Measurements from ENCODE around the gene VPREB3. TPM values are rescaled to one million over a fixed set of nuclear protein-coding genes. Genes with fewer than 3 reads are reported as not detected.

The VPREB3 gene
- total RNA-seq, 1 experiment from 2014 or later = not detected

GRCh38 chr22:23773483-23774113 is 19.4 kb upstream of the VPREB3 start:
- Histone ChIP-seq H3K27me3 (no peaks in the 10 kb centered on the region), H3K9me3 (no peaks in the 10 kb centered on the region), H3K4me3 (no peak overlapping the region), H3K36me3 (no peaks in the 10 kb centered on the region)
- DNase-seq = no peak

- peak; percentile 47 for DNase-seq
- no peaks in the 10 kb centered on the region for H3K27me3 ChIP-seq
- no peaks in the 10 kb centered on the region for H3K9me3 ChIP-seq
- no peaks in the 10 kb centered on the region for H3K36me3 ChIP-seq
- H3K4me3 ChIP-seq = peak within 1 kb of the TSS; percentile 30
Observed at GRCh38 chr22:23772649-23773473, 18.6 kb upstream of the VPREB3 start, which contains the start of gene MMP11. MMP11 (plus strand) TSS chr22:23772849; CDS start chr22:23772871, 22 bp downstream.

GRCh38 chr22:23772315-23772648 is 18.1 kb upstream of the VPREB3 start:
- H3K27me3 ChIP-seq = no peaks in the 10 kb centered on the region

GRCh38 chr22:23769321-23769965 is 15.2 kb upstream of the VPREB3 start:
- Histone ChIP-seq H3K27me3 (no peaks in the 10 kb centered on the region), H3K4me3 (no peak overlapping the region), H3K9me3 (no peaks in the 10 kb centered on the region), H3K36me3 (no peaks in the 10 kb centered on the region)
- DNase-seq = no peak

More at GRCh38 chr22:23772315-23772648, 18.1 kb upstream of the VPREB3 start:
- no peaks in the 10 kb centered on the region for H3K36me3 ChIP-seq
- no peak for DNase-seq
- H3K4me3 ChIP-seq = peak overlapping the region; percentile 30
- H3K9me3 ChIP-seq = no peaks in the 10 kb centered on the region

- no peaks in the 10 kb centered on the region for H3K36me3 ChIP-seq
- no peaks in the 10 kb centered on the region for H3K27me3 ChIP-seq
- H3K9me3 ChIP-seq = no peaks in the 10 kb centered on the region
- peak; percentile 35 for DNase-seq
- H3K4me3 ChIP-seq = no peak within 1 kb of the TSS
Observed at GRCh38 chr22:23767673-23768548, 13.7 kb upstream of the VPREB3 start, which contains the start of gene CHCHD10. CHCHD10 (minus strand) TSS chr22:23767972; CDS start chr22:23767874, 98 bp downstream.

- Histone ChIP-seq H3K36me3 (no peaks in the 10 kb centered on the region), H3K9me3 (no peaks in the 10 kb centered on the region), H3K4me3 (no peak overlapping the region), H3K27me3 (no peaks in the 10 kb centered on the region)
- DNase-seq = no peak
Observed at GRCh38 chr22:23767303-23767672, 13.1 kb upstream of the VPREB3 start.

- no peak for DNase-seq
- H3K27me3 ChIP-seq = no peaks in the 10 kb centered on the region
- H3K36me3 ChIP-seq = no peaks in the 10 kb centered on the region
Observed at GRCh38 chr22:23764899-23765881, 11.0 kb upstream of the VPREB3 start.

GRCh38 chr22:23763954-23764353 is 9.7 kb upstream of the VPREB3 start:
- no peaks in the 10 kb centered on the region for H3K36me3 ChIP-seq
- no peak overlapping the region for H3K4me3 ChIP-seq
- no peak for DNase-seq
- no peaks in the 10 kb centered on the region for H3K9me3 ChIP-seq
- no peaks in the 10 kb centered on the region for H3K27me3 ChIP-seq

More at GRCh38 chr22:23764899-23765881, 11.0 kb upstream of the VPREB3 start:
- H3K4me3 ChIP-seq = no peak overlapping the region
- H3K9me3 ChIP-seq = no peaks in the 10 kb centered on the region

- no peak for DNase-seq
- Histone ChIP-seq H3K36me3 (no peaks in the 10 kb centered on the region), H3K27me3 (no peaks in the 10 kb centered on the region), H3K4me3 (no peak overlapping the region), H3K9me3 (no peaks in the 10 kb centered on the region)
Observed at GRCh38 chr22:23763579-23763945, 9.3 kb upstream of the VPREB3 start.

- H3K4me3 ChIP-seq = no peak within 1 kb of the TSS
- no peaks in the 10 kb centered on the region for H3K36me3 ChIP-seq
- no peaks in the 10 kb centered on the region for H3K9me3 ChIP-seq
- peak; percentile 24 for DNase-seq
- no peaks in the 10 kb centered on the region for H3K27me3 ChIP-seq
Observed at GRCh38 chr22:23762842-23763578, 8.8 kb upstream of the VPREB3 start, which contains the start of gene C22orf15. C22orf15 (plus strand) TSS chr22:23762990; CDS start chr22:23763307, 317 bp downstream.

GRCh38 chr22:23760056-23760455 is 5.8 kb upstream of the VPREB3 start:
- H3K36me3 ChIP-seq = no peaks in the 10 kb centered on the region
- DNase-seq = no peak
- H3K4me3 ChIP-seq = no peak overlapping the region
- no peaks in the 10 kb centered on the region for H3K9me3 ChIP-seq
- no peaks in the 10 kb centered on the region for H3K27me3 ChIP-seq

GRCh38 chr22:23759566-23759965 is 5.3 kb upstream of the VPREB3 start:
- Histone ChIP-seq H3K27me3 (no peaks in the 10 kb centered on the region), H3K4me3 (no peak overlapping the region), H3K36me3 (no peaks in the 10 kb centered on the region), H3K9me3 (no peaks in the 10 kb centered on the region)
- DNase-seq = no peak

- H3K27me3 ChIP-seq = no peaks in the 10 kb centered on the region
- no peaks in the 10 kb centered on the region for H3K9me3 ChIP-seq
- DNase-seq = no peak
- no peaks in the 10 kb centered on the region for H3K36me3 ChIP-seq
- H3K4me3 ChIP-seq = no peak overlapping the region
Observed at GRCh38 chr22:23756891-23757290, 2.7 kb upstream of the VPREB3 start.

GRCh38 chr22:23755711-23756110 is 1.5 kb upstream of the VPREB3 start:
- H3K27me3 ChIP-seq = no peaks in the 10 kb centered on the region
- no peaks in the 10 kb centered on the region for H3K9me3 ChIP-seq
- H3K4me3 ChIP-seq = no peak overlapping the region
- no peak for DNase-seq
- no peaks in the 10 kb centered on the region for H3K36me3 ChIP-seq
